H9 (cell line): Measurements from ENCODE around the gene F7. TPM values are rescaled to one million over a fixed set of nuclear protein-coding genes. Genes with fewer than 3 reads are reported as not detected.

Source experiments
- DNase-seq: peaks from one replicate; pipeline ENCODE4 v3.0.0-alpha.2; 2017
- H2AFZ ChIP-seq: one replicate; pipeline ENCODE4 v1.6.1; 2013; ENCODE audit warnings: mild to moderate bottlenecking, low read length, control low read depth, moderate library complexity
- H2AK5ac ChIP-seq: 2 replicates; pipeline ENCODE4 v1.6.1; 2013; ENCODE audit warnings: low read length, control low read depth, mixed read lengths; ENCODE audit not compliant: insufficient read length
- H2BK120ac ChIP-seq: one replicate; pipeline ENCODE4 v1.6.1; 2013; ENCODE audit warnings: low read depth, mild to moderate bottlenecking, low read length, control low read depth, inconsistent platforms; ENCODE audit not compliant: poor library complexity, severe bottlenecking
- H2BK12ac ChIP-seq: 2 replicates; pipeline ENCODE4 v1.6.1; 2013; ENCODE audit warnings: low read length, control low read depth, mixed read lengths, low read depth; ENCODE audit not compliant: insufficient read length
- H2BK15ac ChIP-seq: 2 replicates; pipeline ENCODE4 v1.6.1; 2013; ENCODE audit warnings: low read depth, low read length, control low read depth
- H2BK20ac ChIP-seq: one replicate; pipeline ENCODE4 v1.6.1; 2013; ENCODE audit warnings: low read depth, mild to moderate bottlenecking, low read length, control low read depth, inconsistent platforms; ENCODE audit not compliant: poor library complexity, severe bottlenecking
- H2BK5ac ChIP-seq: 2 replicates; pipeline ENCODE4 v1.6.1; 2013; ENCODE audit warnings: low read length, control low read depth, mixed read lengths; ENCODE audit not compliant: insufficient read length
- H3K14ac ChIP-seq: 2 replicates; pipeline ENCODE4 v1.6.1; 2013; ENCODE audit warnings: low read length, control low read depth; ENCODE audit not compliant: insufficient read depth
- H3K18ac ChIP-seq: 2 replicates; pipeline ENCODE4 v1.6.1; 2013; ENCODE audit warnings: low read depth, mild to moderate bottlenecking, mixed read lengths, low read length, control low read depth; ENCODE audit not compliant: insufficient read length
- H3K23ac ChIP-seq: 2 replicates; pipeline ENCODE4 v1.6.1; 2013; ENCODE audit warnings: low read length, control low read depth, mixed read lengths, low read depth; ENCODE audit not compliant: insufficient read length
- H3K23me2 ChIP-seq: 2 replicates; pipeline ENCODE4 v1.6.1; 2013; ENCODE audit warnings: low read depth, mild to moderate bottlenecking, mixed read lengths, low read length, control low read depth; ENCODE audit not compliant: insufficient read length, poor library complexity, severe bottlenecking
- H3K27ac ChIP-seq: 2 replicates; pipeline ENCODE4 v1.5.1; 2013; ENCODE audit warnings: low read length, control low read depth, mixed read lengths, low read depth; ENCODE audit not compliant: insufficient read length
- H3K27me3 ChIP-seq: 2 replicates; pipeline ENCODE4 v1.6.1; 2013; ENCODE audit warnings: low read length, control low read depth, inconsistent platforms; ENCODE audit not compliant: insufficient read depth
- H3K4ac ChIP-seq: 2 replicates; pipeline ENCODE4 v1.6.1; 2013; ENCODE audit warnings: low read depth, mild to moderate bottlenecking, control low read depth, inconsistent platforms, low read length, moderate library complexity
- H3K4me1 ChIP-seq: 2 replicates; pipeline ENCODE4 v1.6.1; 2013; ENCODE audit warnings: low read length, control low read depth, inconsistent platforms; ENCODE audit not compliant: insufficient read depth
- H3K4me2 ChIP-seq: 2 replicates; pipeline ENCODE4 v1.6.1; 2013; ENCODE audit warnings: low read length, control low read depth, mixed read lengths; ENCODE audit not compliant: insufficient read length, insufficient read depth
- H3K56ac ChIP-seq: 2 replicates; pipeline ENCODE4 v1.6.1; 2013; ENCODE audit warnings: low read depth, mild to moderate bottlenecking, mixed read lengths, low read length, control low read depth; ENCODE audit not compliant: insufficient read length
- H3K79me1 ChIP-seq: 2 replicates; pipeline ENCODE4 v1.6.1; 2013; ENCODE audit warnings: low read depth, mild to moderate bottlenecking, moderate library complexity, low read length, control low read depth, inconsistent platforms; ENCODE audit not compliant: insufficient read depth, poor library complexity, severe bottlenecking
- H3K79me2 ChIP-seq: 2 replicates; pipeline ENCODE4 v1.6.1; 2013; ENCODE audit warnings: low read length, control low read depth, inconsistent platforms; ENCODE audit not compliant: insufficient read depth
- H3K9ac ChIP-seq: 2 replicates; pipeline ENCODE4 v1.6.1; 2013; ENCODE audit warnings: low read length, control low read depth, mixed read lengths; ENCODE audit not compliant: insufficient read length; ENCODE audit errors: extremely low read depth
- H3K9me3 ChIP-seq: one replicate; pipeline ENCODE4 v1.6.1; 2013; ENCODE audit warnings: low read depth, low read length, inconsistent platforms; ENCODE audit not compliant: control insufficient read depth
- H3T11ph ChIP-seq: one replicate; pipeline ENCODE4 v1.6.1; 2013; ENCODE audit warnings: mild to moderate bottlenecking, low read length, control low read depth, inconsistent platforms
- H4K20me1 ChIP-seq: one replicate; pipeline ENCODE4 v1.6.1; 2013; ENCODE audit not compliant: control insufficient read depth, insufficient read length, insufficient read depth
- H4K5ac ChIP-seq: 2 replicates; pipeline ENCODE4 v1.6.1; 2013; ENCODE audit warnings: low read depth, mild to moderate bottlenecking, mixed read lengths, low read length, control low read depth; ENCODE audit not compliant: insufficient read length
- H4K8ac ChIP-seq: replicated peaks from 2 replicates; pipeline ENCODE4 v1.6.1; 2013; ENCODE audit warnings: low read length, control low read depth, mixed read lengths, low read depth; ENCODE audit not compliant: insufficient read length
- H4K91ac ChIP-seq: 2 replicates; pipeline ENCODE4 v1.6.1; 2013; ENCODE audit warnings: low read depth, mild to moderate bottlenecking, moderate library complexity, mixed read lengths, low read length, control low read depth; ENCODE audit not compliant: insufficient read length
- H3K27ac Mint-ChIP-seq, 3 experiments: 2 replicates in 2 of 3; 3 replicates in 1 of 3; pipeline ENCODE4 v1.8.0; 2020 to 2021; ENCODE audit warnings: mixed read lengths in 3 of 3, mild to moderate bottlenecking in 1 of 3, moderate library complexity in 1 of 3
- H3K27me3 Mint-ChIP-seq: 2 replicates; pipeline ENCODE4 v1.8.0; 2021; ENCODE audit warnings: low read depth, mild to moderate bottlenecking, moderate library complexity, mixed read lengths
- H3K36me3 Mint-ChIP-seq, 3 experiments: 2 replicates in 2 of 3; 3 replicates in 1 of 3; pipeline ENCODE4 v1.8.0; 2020 to 2021; ENCODE audit warnings: low read depth in 3 of 3, mixed read lengths in 3 of 3; ENCODE audit not compliant: insufficient read depth in 1 of 3
- H3K4me1 Mint-ChIP-seq, 2 experiments: 2 replicates each; pipeline ENCODE4 v1.8.0; 2020; ENCODE audit warnings: mixed read lengths in 2 of 2
- H3K4me3 Mint-ChIP-seq, 2 experiments: 2 replicates in 1 of 2; 3 replicates in 1 of 2; pipeline ENCODE4 v1.8.0; 2020 to 2021; ENCODE audit warnings: mild to moderate bottlenecking in 2 of 2, mixed read lengths in 2 of 2, moderate library complexity in 1 of 2
- H3K9me3 Mint-ChIP-seq, 2 experiments: 2 replicates in 1 of 2; 3 replicates in 1 of 2; pipeline ENCODE4 v1.8.0; 2020; ENCODE audit warnings: mild to moderate bottlenecking in 2 of 2, mixed read lengths in 2 of 2, moderate library complexity in 1 of 2
- WGBS: extraction: QIAGEN DNeasy Blood & Tissue Kit; methylation state at CpG from one replicate; pipeline ENCODE4 v1.1.7; 2013; ENCODE audit warnings: missing lambda C conversion rate, low lambda C conversion rate, mixed read lengths; ENCODE audit not compliant: insufficient read length; ENCODE audit errors: extremely low coverage; 5-methylcytosine and 5-hydroxymethylcytosine counted together
- total RNA-seq: library from RNA; stranded (reverse); gene quantifications from 2 replicates; pipeline ENCODE4 v1.2.1, GENCODE V29; 2021
- TF ChIP-seq, protein P1 (sequence below): fragments of 200-600 bp; sonication (generic); conservative IDR thresholded peaks from 3 replicates; pipeline ENCODE4 v1.8.0; 2021; ENCODE audit warnings: antibody characterized with exemption, mild to moderate bottlenecking

Gene F7
- total RNA-seq, 1 experiment from 2014 or later = 0.81 TPM

DNA sequence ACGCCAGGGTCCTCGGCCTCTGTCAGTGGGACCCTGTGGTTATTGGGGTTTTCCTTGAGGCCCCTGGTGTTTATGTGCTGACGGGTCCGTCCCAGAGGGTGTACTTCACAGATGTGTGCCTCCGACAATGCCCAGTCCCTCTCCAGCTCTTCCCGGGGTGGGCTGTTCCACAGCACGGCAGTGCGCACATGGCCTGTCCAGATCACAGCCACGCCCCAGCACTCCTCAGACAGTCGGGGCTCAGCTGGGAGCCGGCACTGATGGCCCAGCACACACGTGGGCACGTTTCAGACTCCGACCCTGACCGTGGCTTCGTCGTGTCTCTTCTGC lies 16.9 kb upstream of the F7 start:
- no peak overlapping the region for H4K5ac ChIP-seq
- H3K4me1 Mint-ChIP-seq = peaks cover 12 to 18% of the 10 kb centered on the region in 2 experiments
- no peak overlapping the region for H2BK20ac ChIP-seq
- no CpG with 5 or more reads among the region's 17 CpGs for WGBS
- no peaks in the 10 kb centered on the region for H3K9me3 ChIP-seq
- H3K4me3 Mint-ChIP-seq = no peak overlapping the region
- no peak overlapping the region for H3K23ac ChIP-seq
- no peak overlapping the region for H3K9ac ChIP-seq
- no peaks in the 10 kb centered on the region for H3K79me1 ChIP-seq
- no peak overlapping the region for H2BK12ac ChIP-seq
- H2AFZ ChIP-seq = no peak overlapping the region
- H3K79me2 ChIP-seq = no peaks in the 10 kb centered on the region
- H2BK15ac ChIP-seq = no peak overlapping the region
- no peak overlapping the region for H2AK5ac ChIP-seq
- no peaks in the 10 kb centered on the region for H3K27me3 ChIP-seq
- H3K4ac ChIP-seq = no peak overlapping the region
- no peak overlapping the region for H3T11ph ChIP-seq
- H3K27me3 Mint-ChIP-seq = peaks cover 1% of the 10 kb centered on the region; the same call in 1 of the 2 replicates
- H4K91ac ChIP-seq = no peak overlapping the region
- peaks cover 0 to 9% (median 6%) of the 10 kb centered on the region in 3 experiments; a peak in 4 of 7 replicates for H3K36me3 Mint-ChIP-seq
- H3K4me2 ChIP-seq = no peak overlapping the region
- no peak overlapping the region for H3K14ac ChIP-seq
- H2BK120ac ChIP-seq = no peak overlapping the region
- no peak for DNase-seq
- no peaks in the 10 kb centered on the region for H3K23me2 ChIP-seq
- H3K27ac Mint-ChIP-seq = peak overlapping the region in 2 of 3 experiments; percentile 29 to 79; a peak in 2 of 7 replicates
- H3K27ac ChIP-seq = no peak overlapping the region
- no peaks in the 10 kb centered on the region for H3K9me3 Mint-ChIP-seq
- H3K18ac ChIP-seq = no peak overlapping the region
- TF ChIP-seq, protein P1, sequence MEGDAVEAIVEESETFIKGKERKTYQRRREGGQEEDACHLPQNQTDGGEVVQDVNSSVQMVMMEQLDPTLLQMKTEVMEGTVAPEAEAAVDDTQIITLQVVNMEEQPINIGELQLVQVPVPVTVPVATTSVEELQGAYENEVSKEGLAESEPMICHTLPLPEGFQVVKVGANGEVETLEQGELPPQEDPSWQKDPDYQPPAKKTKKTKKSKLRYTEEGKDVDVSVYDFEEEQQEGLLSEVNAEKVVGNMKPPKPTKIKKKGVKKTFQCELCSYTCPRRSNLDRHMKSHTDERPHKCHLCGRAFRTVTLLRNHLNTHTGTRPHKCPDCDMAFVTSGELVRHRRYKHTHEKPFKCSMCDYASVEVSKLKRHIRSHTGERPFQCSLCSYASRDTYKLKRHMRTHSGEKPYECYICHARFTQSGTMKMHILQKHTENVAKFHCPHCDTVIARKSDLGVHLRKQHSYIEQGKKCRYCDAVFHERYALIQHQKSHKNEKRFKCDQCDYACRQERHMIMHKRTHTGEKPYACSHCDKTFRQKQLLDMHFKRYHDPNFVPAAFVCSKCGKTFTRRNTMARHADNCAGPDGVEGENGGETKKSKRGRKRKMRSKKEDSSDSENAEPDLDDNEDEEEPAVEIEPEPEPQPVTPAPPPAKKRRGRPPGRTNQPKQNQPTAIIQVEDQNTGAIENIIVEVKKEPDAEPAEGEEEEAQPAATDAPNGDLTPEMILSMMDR = no peak
- no peak overlapping the region for H2BK5ac ChIP-seq
- H3K56ac ChIP-seq = no peak overlapping the region
- H4K8ac ChIP-seq = no peak overlapping the region
- no peaks in the 10 kb centered on the region; the same call in 1 of the 2 replicates for H3K4me1 ChIP-seq
- H4K20me1 ChIP-seq = peaks cover 2% of the 10 kb centered on the region
